ENCODE data around the gene KRT24.

Gene KRT24

GRCh38 chr17:40680998-40681397 is 22.6 kb downstream of the KRT24 start:
- in situ Hi-C loops (cut with MboI; ENCODE audit: low pct_unique_long_range_greater_than_20kb, low sequenced_read_pairs, unreplicated experiment), result no loop called here
- TF ChIP-seq, protein P1, sequence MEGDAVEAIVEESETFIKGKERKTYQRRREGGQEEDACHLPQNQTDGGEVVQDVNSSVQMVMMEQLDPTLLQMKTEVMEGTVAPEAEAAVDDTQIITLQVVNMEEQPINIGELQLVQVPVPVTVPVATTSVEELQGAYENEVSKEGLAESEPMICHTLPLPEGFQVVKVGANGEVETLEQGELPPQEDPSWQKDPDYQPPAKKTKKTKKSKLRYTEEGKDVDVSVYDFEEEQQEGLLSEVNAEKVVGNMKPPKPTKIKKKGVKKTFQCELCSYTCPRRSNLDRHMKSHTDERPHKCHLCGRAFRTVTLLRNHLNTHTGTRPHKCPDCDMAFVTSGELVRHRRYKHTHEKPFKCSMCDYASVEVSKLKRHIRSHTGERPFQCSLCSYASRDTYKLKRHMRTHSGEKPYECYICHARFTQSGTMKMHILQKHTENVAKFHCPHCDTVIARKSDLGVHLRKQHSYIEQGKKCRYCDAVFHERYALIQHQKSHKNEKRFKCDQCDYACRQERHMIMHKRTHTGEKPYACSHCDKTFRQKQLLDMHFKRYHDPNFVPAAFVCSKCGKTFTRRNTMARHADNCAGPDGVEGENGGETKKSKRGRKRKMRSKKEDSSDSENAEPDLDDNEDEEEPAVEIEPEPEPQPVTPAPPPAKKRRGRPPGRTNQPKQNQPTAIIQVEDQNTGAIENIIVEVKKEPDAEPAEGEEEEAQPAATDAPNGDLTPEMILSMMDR (IDR thresholded peaks at IDR 0.05; ENCODE audit: extremely low read depth, insufficient read depth, missing control alignments), result no peak
- DNase-seq (ENCODE audit: low spot score), result no peak

- no peak for DNase-seq (ENCODE audit: low spot score)
- TF ChIP-seq, protein P1 (IDR thresholded peaks at IDR 0.05; ENCODE audit: extremely low read depth, insufficient read depth, missing control alignments), result no peak
- in situ Hi-C loops (cut with MboI; ENCODE audit: low pct_unique_long_range_greater_than_20kb, low sequenced_read_pairs, unreplicated experiment), result no loop called here
Measured at GRCh38 chr17:40679523-40679907, 24.0 kb downstream of the KRT24 start.

GRCh38 chr17:40678902-40679522 is 24.5 kb downstream of the KRT24 start:
- no peak for DNase-seq (ENCODE audit: low spot score)
- TF ChIP-seq, protein P1 (IDR thresholded peaks at IDR 0.05; ENCODE audit: extremely low read depth, insufficient read depth, missing control alignments), result no peak
- in situ Hi-C loops (cut with MboI; ENCODE audit: low pct_unique_long_range_greater_than_20kb, low sequenced_read_pairs, unreplicated experiment), result no loop called here

DNA sequence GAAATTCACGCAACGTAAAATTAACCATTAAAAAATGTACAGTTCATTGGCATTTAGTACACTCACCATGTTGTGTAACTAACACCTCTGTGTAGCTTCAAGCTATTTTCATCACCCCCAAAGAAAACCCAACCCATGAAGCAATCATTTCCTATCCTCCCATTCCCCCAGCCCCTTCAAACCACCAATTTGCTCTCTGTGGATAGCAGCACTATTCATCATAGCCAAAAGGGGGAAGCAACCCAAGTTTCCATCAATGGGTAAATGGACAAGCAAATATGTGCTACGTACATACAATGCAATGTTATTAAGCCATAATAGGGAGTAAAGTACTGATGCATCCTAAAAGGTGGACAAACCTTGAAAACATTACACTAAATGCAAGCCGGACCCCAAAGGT is 27.6 kb downstream of the KRT24 start:
- in situ Hi-C loops (cut with MboI; ENCODE audit: low pct_unique_long_range_greater_than_20kb, low sequenced_read_pairs, unreplicated experiment), result no loop called here
- TF ChIP-seq, protein P1 (IDR thresholded peaks at IDR 0.05; ENCODE audit: extremely low read depth, insufficient read depth, missing control alignments), result no peak
- no peak for DNase-seq (ENCODE audit: low spot score)

DNA sequence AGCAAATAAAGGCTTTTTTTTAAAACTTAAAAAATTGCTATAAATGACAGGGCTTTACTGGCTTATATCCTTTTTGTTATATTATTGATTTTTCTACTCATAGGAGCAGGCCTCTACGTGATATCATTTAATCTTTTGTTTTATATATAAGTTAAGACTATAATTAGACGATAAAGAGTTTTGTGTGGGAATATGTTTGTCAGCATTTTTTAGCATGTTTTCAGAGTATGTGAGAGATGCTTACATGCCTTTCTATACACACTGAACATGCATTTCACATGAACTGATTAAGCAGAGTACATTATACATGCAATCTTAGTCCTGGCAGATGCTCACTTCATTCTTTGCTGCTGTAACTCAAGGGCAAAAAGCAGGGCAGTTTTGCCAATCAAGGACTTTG is 30.9 kb downstream of the KRT24 start:
- in situ Hi-C loops (cut with MboI; ENCODE audit: low pct_unique_long_range_greater_than_20kb, low sequenced_read_pairs, unreplicated experiment), result no loop called here
- TF ChIP-seq, protein P1 (IDR thresholded peaks at IDR 0.05; ENCODE audit: extremely low read depth, insufficient read depth, missing control alignments), result no peak
- DNase-seq (ENCODE audit: low spot score), result no peak

GRCh38 chr17:40671282-40671681 is 32.3 kb downstream of the KRT24 start:
- TF ChIP-seq, protein P1 (IDR thresholded peaks at IDR 0.05; ENCODE audit: extremely low read depth, insufficient read depth, missing control alignments), result no peak
- no peak for DNase-seq (ENCODE audit: low spot score)
- in situ Hi-C loops (cut with MboI; ENCODE audit: low pct_unique_long_range_greater_than_20kb, low sequenced_read_pairs, unreplicated experiment), result no loop called here
